Measurements from ENCODE around the gene ARL5B.

ARL5B gene

DNA sequence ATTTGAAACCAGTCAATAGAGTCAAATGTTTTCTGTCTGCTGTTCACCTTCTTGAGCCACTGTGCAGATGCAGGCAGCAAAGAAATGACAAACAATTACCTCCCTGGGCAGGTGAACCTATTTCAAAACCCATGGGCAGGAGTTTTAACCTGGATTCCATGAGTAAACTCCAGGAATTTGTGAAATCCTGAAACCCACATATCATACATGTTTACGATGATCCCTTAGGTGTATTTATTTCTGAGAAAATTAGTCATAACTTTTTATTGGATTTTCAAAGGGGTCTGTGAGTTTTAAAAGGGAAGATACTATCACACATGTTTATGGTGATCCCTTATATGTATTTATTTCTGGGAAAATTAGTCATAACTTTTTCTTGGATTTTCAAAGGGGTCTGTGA, 59.8 kb downstream of the ARL5B start:
- no peak overlapping the region for H3K4me3 ChIP-seq (ENCODE audit: low read depth, low read length)
- CTCF ChIA-PET: no interaction called here
- POLR2A ChIA-PET: no interaction called here
- DNase-seq (ENCODE audit: low read depth, low spot score): no peak
- no peak for TF ChIP-seq CTCF (IDR thresholded peaks at IDR 0.05; ENCODE audit: insufficient read depth, low read length, missing control alignments)

DNA sequence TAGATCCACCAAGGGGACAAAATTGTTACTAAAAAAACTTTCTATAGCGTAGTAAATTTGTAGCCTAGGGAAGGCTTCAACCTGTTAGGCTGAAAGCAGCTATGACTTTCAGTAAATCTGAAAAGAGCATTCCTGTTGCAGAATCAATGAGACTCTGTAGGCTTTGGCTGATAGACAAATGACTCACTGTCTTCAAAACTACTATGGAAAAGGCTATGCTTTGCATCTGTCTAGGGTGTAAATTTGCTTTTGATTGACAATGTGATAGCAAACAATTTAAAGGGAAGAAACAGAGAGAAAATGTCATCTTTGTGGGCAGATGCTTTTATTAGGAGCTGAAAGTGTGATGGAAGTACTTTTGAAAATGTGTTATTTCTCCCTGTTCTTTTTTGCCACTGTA, 60.6 kb downstream of the ARL5B start:
- ChIA-PET POLR2A (interaction anchor here (0.6 kb wide), 1 partner anchor 1076 kb away, joined by 3 read pairs; the partner anchor contains the start of gene STAM), CTCF (no interaction called here)
- H3K4me3 ChIP-seq (ENCODE audit: low read depth, low read length): no peak overlapping the region
- no peak for DNase-seq (ENCODE audit: low read depth, low spot score)
- TF ChIP-seq CTCF (IDR thresholded peaks at IDR 0.05; ENCODE audit: insufficient read depth, low read length, missing control alignments): no peak

GRCh38 chr10:18721067-18721466, 61.8 kb downstream of the ARL5B start:
- CTCF ChIA-PET: no interaction called here
- no peak for DNase-seq (ENCODE audit: low read depth, low spot score)
- POLR2A ChIA-PET: no interaction called here
- TF ChIP-seq CTCF (IDR thresholded peaks at IDR 0.05; ENCODE audit: insufficient read depth, low read length, missing control alignments): no peak
- no peak overlapping the region for H3K4me3 ChIP-seq (ENCODE audit: low read depth, low read length)

DNA sequence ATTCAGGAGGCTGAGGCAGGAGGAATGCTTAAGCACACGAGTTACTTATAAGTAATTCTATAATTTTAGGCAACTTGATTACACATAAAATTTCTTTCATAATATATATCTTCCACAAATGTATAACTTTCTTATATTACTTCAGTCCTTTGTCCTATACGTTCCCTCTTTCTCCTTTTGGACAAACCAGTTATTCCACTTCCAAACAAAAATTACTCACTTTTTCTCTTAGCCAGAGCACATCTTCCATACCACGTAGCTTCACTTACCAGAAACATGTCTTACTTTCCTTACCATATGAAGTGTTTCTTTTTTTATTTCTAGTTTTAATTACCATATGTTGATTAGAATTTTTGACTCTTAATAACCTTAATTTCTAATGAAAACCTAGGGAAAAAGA, 64.6 kb downstream of the ARL5B start:
- CTCF ChIA-PET: no interaction called here
- TF ChIP-seq CTCF (IDR thresholded peaks at IDR 0.05; ENCODE audit: insufficient read depth, low read length, missing control alignments): no peak

More for the DNA sequence above, 64.6 kb downstream of the ARL5B start:
- no peak overlapping the region for H3K4me3 ChIP-seq (ENCODE audit: low read depth, low read length)
- DNase-seq (ENCODE audit: low read depth, low spot score): no peak
- POLR2A ChIA-PET: no interaction called here
